ENCODE data around the gene APOL1. TPM values are rescaled to one million over a fixed set of nuclear protein-coding genes. Genes with fewer than 3 reads are reported as not detected.
A peak's percentile ranks its signal among the peaks of the same experiment; 100 is the strongest.

APOL1 gene
- total RNA-seq, 1 donor, result 21.6 TPM

- TF ChIP-seq CTCF (IDR thresholded peaks at IDR 0.05; ENCODE audit: insufficient read depth, low read depth, low read length), result no peak
- no peak for DNase-seq (ENCODE audit: low read depth)
- H3K4me3 ChIP-seq (ENCODE audit: low read depth, low read length), result no peak overlapping the region
Measured at GRCh38 chr22:36232715-36233401, 20.1 kb upstream of the APOL1 start.

- TF ChIP-seq CTCF (IDR thresholded peaks at IDR 0.05; ENCODE audit: insufficient read depth, low read depth, low read length), result no peak
- H3K4me3 ChIP-seq (ENCODE audit: low read depth, low read length), result no peak overlapping the region
- DNase-seq (ENCODE audit: low read depth), result no peak
Measured at GRCh38 chr22:36233796-36234195, 19.1 kb upstream of the APOL1 start.

GRCh38 chr22:36234213-36234612 is 18.7 kb upstream of the APOL1 start:
- no peak for TF ChIP-seq CTCF (IDR thresholded peaks at IDR 0.05; ENCODE audit: insufficient read depth, low read depth, low read length)
- H3K4me3 ChIP-seq (ENCODE audit: low read depth, low read length), result no peak overlapping the region
- DNase-seq (ENCODE audit: low read depth), result no peak

- DNase-seq (ENCODE audit: low read depth), result no peak
- H3K4me3 ChIP-seq (ENCODE audit: low read depth, low read length), result no peak overlapping the region
- TF ChIP-seq CTCF (IDR thresholded peaks at IDR 0.05; ENCODE audit: insufficient read depth, low read depth, low read length), result no peak
Measured at GRCh38 chr22:36234919-36235318, 18.0 kb upstream of the APOL1 start.

- TF ChIP-seq CTCF (IDR thresholded peaks at IDR 0.05; ENCODE audit: insufficient read depth, low read depth, low read length), result no peak
- no peak overlapping the region for H3K4me3 ChIP-seq (ENCODE audit: low read depth, low read length)
- no peak for DNase-seq (ENCODE audit: low read depth)
Measured at GRCh38 chr22:36235585-36235984, 17.3 kb upstream of the APOL1 start.

GRCh38 chr22:36236388-36237319 is 16.3 kb upstream of the APOL1 start:
- no peak for DNase-seq (ENCODE audit: low read depth)
- H3K4me3 ChIP-seq (ENCODE audit: low read depth, low read length), result peak overlapping the region; percentile 84
- TF ChIP-seq CTCF (IDR thresholded peaks at IDR 0.05; ENCODE audit: insufficient read depth, low read depth, low read length), result no peak

All from fibroblast of villous mesenchyme (primary cell).